Activated CD4-positive, alpha-beta T cell treated with anti-CD3 and anti-CD28 coated beads, Interleukin-2, amount 10 ng/mL, durations not matched to agents 24 days and 14 days (primary cell): ENCODE results near the gene DNAJB4. TPM values are rescaled to one million over a fixed set of nuclear protein-coding genes. Genes with fewer than 3 reads are reported as not detected.

Experiments used
- DNase-seq: peaks from one replicate; pipeline ENCODE4 v3.0.0; 2022
- H3K27ac Mint-ChIP-seq: one replicate; pipeline ENCODE4 v1.8.0; 2022; ENCODE audit warnings: mild to moderate bottlenecking, mixed read lengths
- H3K27me3 Mint-ChIP-seq: one replicate; pipeline ENCODE4 v1.8.0; 2022; ENCODE audit warnings: mixed read lengths
- H3K36me3 Mint-ChIP-seq: one replicate; pipeline ENCODE4 v1.8.0; 2022; ENCODE audit warnings: low read depth, mild to moderate bottlenecking, mixed read lengths
- H3K4me1 Mint-ChIP-seq: one replicate; pipeline ENCODE4 v1.8.0; 2021; ENCODE audit warnings: mixed read lengths
- H3K4me3 Mint-ChIP-seq: one replicate; pipeline ENCODE4 v1.8.0; 2022; ENCODE audit warnings: mild to moderate bottlenecking, moderate library complexity, mixed read lengths
- H3K9me3 Mint-ChIP-seq: one replicate; pipeline ENCODE4 v1.8.0; 2021; ENCODE audit warnings: mixed read lengths
- intact Hi-C: fragments of 100-400 bp; cut with micrococcal nuclease; formaldehyde crosslinking; loops from one replicate; pipeline ENCODE4 v1.15.1; 2023
- total RNA-seq: library from RNA; stranded (reverse); gene quantifications from 2 replicates; pipeline ENCODE4 v1.2.3, GENCODE V29; 2022

Gene DNAJB4
- total RNA-seq = 10.3 and 11.0 TPM in 2 replicates

DNA sequence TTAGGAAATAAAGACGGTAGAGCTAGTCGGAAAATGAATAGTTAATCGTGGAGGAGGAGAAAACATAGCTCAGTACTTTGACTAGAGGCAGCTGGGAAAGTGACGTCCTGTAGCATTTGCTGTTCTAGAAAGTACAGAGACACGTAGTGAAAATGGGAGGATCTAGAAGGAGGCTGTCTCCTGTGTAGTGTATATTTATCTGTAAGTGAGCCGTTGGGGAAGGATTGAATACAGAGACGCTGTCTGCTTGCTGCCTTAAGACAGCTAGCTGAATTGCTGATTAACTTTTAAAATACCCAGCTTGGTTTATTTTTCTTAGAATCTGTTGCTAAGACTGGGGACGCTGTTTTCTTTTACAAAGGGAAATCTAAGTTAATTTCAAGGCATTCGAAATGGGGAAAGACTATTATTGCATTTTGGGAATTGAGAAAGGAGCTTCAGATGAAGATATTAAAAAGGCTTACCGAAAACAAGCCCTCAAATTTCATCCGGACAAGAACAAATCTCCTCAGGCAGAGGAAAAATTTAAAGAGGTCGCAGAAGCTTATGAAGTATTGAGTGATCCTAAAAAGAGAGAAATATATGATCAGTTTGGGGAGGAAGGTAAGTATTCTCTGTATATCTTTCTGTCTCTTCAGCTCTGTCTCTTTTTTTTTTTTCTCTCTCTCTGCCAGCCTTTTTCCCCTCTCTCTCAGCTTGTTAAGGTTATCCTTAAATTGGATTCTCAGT, at the start of gene DNAJB4:
Gene DNAJB4 (plus strand): TSS at position 221 of the 729 bp plus-strand sequence. CDS start 172 bp downstream, at position 393.
- Mint-ChIP-seq H3K27me3 (peaks cover 2% of the 10 kb centered on the region), H3K4me3 (peak within 1 kb of the TSS; percentile 89), H3K27ac (peak within 1 kb of the TSS; percentile 98), H3K4me1 (peaks cover 29% of the 10 kb centered on the region), H3K9me3 (no peaks in the 10 kb centered on the region), H3K36me3 (no peaks in the 10 kb centered on the region)
- intact Hi-C loops = loop anchor here (1.0 to 10.0 kb wide), 9 partner anchors 26 to 1037 kb away; partner anchors contain the start of genes FUBP1, PIGK and USP33
- DNase-seq = peak; percentile 93

DNA sequence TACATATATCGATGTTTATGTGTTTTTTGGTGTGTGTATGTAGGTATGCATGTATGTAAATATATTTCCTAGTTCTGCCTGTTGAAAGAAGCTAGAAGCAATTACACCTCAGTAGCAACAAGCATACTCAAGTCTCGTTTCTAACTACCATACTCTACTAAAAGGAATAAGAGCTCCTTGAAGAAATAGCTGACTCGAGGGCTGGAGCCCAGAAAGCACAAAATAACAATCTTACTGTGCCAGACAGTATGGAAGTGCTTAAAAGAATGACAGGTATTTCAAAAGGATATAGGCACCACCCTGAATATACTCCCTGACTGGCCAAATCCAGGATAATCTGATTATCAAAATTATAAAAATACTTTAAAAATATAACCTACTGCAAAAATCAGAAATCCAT, 49.0 kb upstream of the DNAJB4 start:
- Mint-ChIP-seq H3K36me3 (peaks cover 65% of the 10 kb centered on the region), H3K9me3 (no peaks in the 10 kb centered on the region), H3K4me3 (no peak overlapping the region), H3K27me3 (no peaks in the 10 kb centered on the region), H3K4me1 (peaks cover 18% of the 10 kb centered on the region), H3K27ac (no peak overlapping the region)
- intact Hi-C loops = loop anchor here (1.0 kb wide), 1 partner anchor 9 kb away; no protein-coding TSS in a partner anchor
- DNase-seq = no peak

DNA sequence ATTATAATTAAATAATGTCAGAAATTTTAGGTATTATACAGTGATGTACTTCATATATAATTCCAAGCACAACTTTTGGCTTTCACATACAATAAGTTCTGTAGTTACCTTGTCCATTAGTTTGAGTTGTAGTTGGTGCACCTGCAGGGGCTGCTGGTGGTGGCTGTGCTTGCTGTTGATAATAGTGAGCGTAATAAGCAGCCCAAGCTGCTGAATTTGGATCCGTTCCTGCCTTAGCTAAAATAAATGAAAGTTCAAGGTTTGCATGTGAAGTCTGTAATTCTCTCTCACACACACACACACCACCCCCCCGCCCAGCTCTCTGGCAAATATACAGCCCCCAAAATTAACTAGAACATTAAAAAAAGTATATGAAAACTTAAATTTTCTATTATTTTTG, 48.3 kb upstream of the DNAJB4 start:
- H3K4me1 Mint-ChIP-seq = peaks cover 16% of the 10 kb centered on the region
- H3K27ac Mint-ChIP-seq = no peak overlapping the region
- no peak overlapping the region for H3K4me3 Mint-ChIP-seq
- intact Hi-C loops = no loop called here
- H3K27me3 Mint-ChIP-seq = no peaks in the 10 kb centered on the region
- H3K9me3 Mint-ChIP-seq = no peaks in the 10 kb centered on the region
- H3K36me3 Mint-ChIP-seq = peaks cover 65% of the 10 kb centered on the region
- DNase-seq = no peak

- Mint-ChIP-seq H3K27ac (no peak overlapping the region), H3K9me3 (no peaks in the 10 kb centered on the region), H3K4me3 (no peak overlapping the region), H3K27me3 (no peaks in the 10 kb centered on the region), H3K4me1 (peaks cover 19% of the 10 kb centered on the region), H3K36me3 (peaks cover 67% of the 10 kb centered on the region)
- DNase-seq = no peak
- intact Hi-C loops = no loop called here
Measured at GRCh38 chr1:77958391-77958790, 46.3 kb upstream of the DNAJB4 start.

- Mint-ChIP-seq H3K27ac (no peak overlapping the region), H3K4me3 (no peak overlapping the region), H3K4me1 (peaks cover 19% of the 10 kb centered on the region), H3K36me3 (peaks cover 68% of the 10 kb centered on the region), H3K27me3 (no peaks in the 10 kb centered on the region), H3K9me3 (no peaks in the 10 kb centered on the region)
- DNase-seq = no peak
- intact Hi-C loops = no loop called here
Measured at GRCh38 chr1:77958850-77959249, 45.9 kb upstream of the DNAJB4 start.

GRCh38 chr1:77961392-77961791, 43.3 kb upstream of the DNAJB4 start:
- no peak for DNase-seq
- H3K36me3 Mint-ChIP-seq = peaks cover 73% of the 10 kb centered on the region
- H3K4me3 Mint-ChIP-seq = no peak overlapping the region
- peaks cover 25% of the 10 kb centered on the region for H3K4me1 Mint-ChIP-seq
- intact Hi-C loops = loop anchor here (5.0 kb wide), 1 partner anchor 41 kb away; the partner anchor contains the start of gene DNAJB4
- H3K27ac Mint-ChIP-seq = peak overlapping the region; percentile 61
- no peaks in the 10 kb centered on the region for H3K9me3 Mint-ChIP-seq
- H3K27me3 Mint-ChIP-seq = no peaks in the 10 kb centered on the region

- H3K9me3 Mint-ChIP-seq = no peaks in the 10 kb centered on the region
- H3K27me3 Mint-ChIP-seq = no peaks in the 10 kb centered on the region
- intact Hi-C loops = no loop called here
- peaks cover 74% of the 10 kb centered on the region for H3K36me3 Mint-ChIP-seq
- no peak overlapping the region for H3K4me3 Mint-ChIP-seq
- DNase-seq = no peak
- H3K27ac Mint-ChIP-seq = peak overlapping the region; percentile 7
- H3K4me1 Mint-ChIP-seq = peaks cover 27% of the 10 kb centered on the region
Measured at GRCh38 chr1:77966291-77966690, 38.4 kb upstream of the DNAJB4 start.

- intact Hi-C loops = loop anchor here (10.0 kb wide), 1 partner anchor 655 kb away; the partner anchor contains the start of gene IFI44L
- no peaks in the 10 kb centered on the region for H3K27me3 Mint-ChIP-seq
- no peaks in the 10 kb centered on the region for H3K9me3 Mint-ChIP-seq
- peaks cover 31% of the 10 kb centered on the region for H3K4me1 Mint-ChIP-seq
- no peak overlapping the region for H3K27ac Mint-ChIP-seq
- H3K4me3 Mint-ChIP-seq = no peak overlapping the region
- no peak for DNase-seq
- peaks cover 64% of the 10 kb centered on the region for H3K36me3 Mint-ChIP-seq
Measured at GRCh38 chr1:77970192-77970591, 34.5 kb upstream of the DNAJB4 start.

GRCh38 chr1:77972080-77972479, 32.7 kb upstream of the DNAJB4 start:
- peaks cover 59% of the 10 kb centered on the region for H3K36me3 Mint-ChIP-seq
- intact Hi-C loops = loop anchor here (10.0 kb wide), 1 partner anchor 653 kb away; the partner anchor contains the start of gene IFI44L
- H3K27ac Mint-ChIP-seq = peak overlapping the region; percentile 53
- no peaks in the 10 kb centered on the region for H3K9me3 Mint-ChIP-seq
- DNase-seq = no peak
- H3K4me3 Mint-ChIP-seq = peak overlapping the region; percentile 15
- peaks cover 40% of the 10 kb centered on the region for H3K4me1 Mint-ChIP-seq
- H3K27me3 Mint-ChIP-seq = no peaks in the 10 kb centered on the region

- peaks cover 38% of the 10 kb centered on the region for H3K36me3 Mint-ChIP-seq
- H3K9me3 Mint-ChIP-seq = no peaks in the 10 kb centered on the region
- H3K4me1 Mint-ChIP-seq = peaks cover 36% of the 10 kb centered on the region
Measured at GRCh38 chr1:77975386-77975785, 29.4 kb upstream of the DNAJB4 start.

DNA sequence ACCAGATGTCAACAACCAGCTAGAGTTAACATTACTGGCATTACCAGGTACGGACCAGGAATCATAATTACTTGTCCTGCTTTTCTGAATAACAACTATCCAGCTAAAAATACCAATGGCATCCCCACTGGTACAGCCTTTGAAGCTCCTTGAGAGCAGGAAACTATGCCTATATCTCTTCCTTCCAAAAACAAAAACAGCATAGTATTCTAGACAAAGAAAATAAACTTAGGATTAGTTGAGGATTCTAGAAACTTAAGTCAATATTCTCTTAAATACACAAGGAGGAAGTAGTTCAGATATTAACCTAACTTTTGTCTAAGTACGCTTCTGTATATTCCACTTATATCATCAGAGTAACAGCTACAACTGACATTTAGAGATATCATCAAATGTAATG, 28.8 kb upstream of the DNAJB4 start:
- peaks cover 40% of the 10 kb centered on the region for H3K4me1 Mint-ChIP-seq
- peak overlapping the region; percentile 81 for H3K27ac Mint-ChIP-seq
- intact Hi-C loops = loop anchor here (10.0 kb wide), 1 partner anchor 649 kb away; the partner anchor contains the start of gene IFI44L
- no peaks in the 10 kb centered on the region for H3K9me3 Mint-ChIP-seq
- no peak for DNase-seq
- H3K4me3 Mint-ChIP-seq = no peak overlapping the region
- peaks cover 37% of the 10 kb centered on the region for H3K36me3 Mint-ChIP-seq
- H3K27me3 Mint-ChIP-seq = no peaks in the 10 kb centered on the region

More at GRCh38 chr1:77975386-77975785, 29.4 kb upstream of the DNAJB4 start:
- Mint-ChIP-seq H3K27me3 (no peaks in the 10 kb centered on the region), H3K4me3 (no peak overlapping the region), H3K27ac (peak overlapping the region; percentile 81)
- DNase-seq = no peak
- intact Hi-C loops = loop anchor here (10.0 kb wide), 1 partner anchor 649 kb away; the partner anchor contains the start of gene IFI44L

GRCh38 chr1:77976433-77977076, 28.2 kb upstream of the DNAJB4 start:
- H3K27ac Mint-ChIP-seq = no peak overlapping the region
- peaks cover 36% of the 10 kb centered on the region for H3K36me3 Mint-ChIP-seq
- H3K27me3 Mint-ChIP-seq = no peaks in the 10 kb centered on the region
- H3K4me1 Mint-ChIP-seq = peaks cover 39% of the 10 kb centered on the region
- H3K4me3 Mint-ChIP-seq = no peak overlapping the region
- no peak for DNase-seq
- no peaks in the 10 kb centered on the region for H3K9me3 Mint-ChIP-seq
- intact Hi-C loops = loop anchor here (10.0 kb wide), 1 partner anchor 648 kb away; the partner anchor contains the start of gene IFI44L

GRCh38 chr1:77977989-77978292, 26.8 kb upstream of the DNAJB4 start:
- H3K9me3 Mint-ChIP-seq = no peaks in the 10 kb centered on the region

More at GRCh38 chr1:77977989-77978292, 26.8 kb upstream of the DNAJB4 start:
- no peak for DNase-seq
- Mint-ChIP-seq H3K36me3 (peaks cover 30% of the 10 kb centered on the region), H3K27ac (no peak overlapping the region), H3K4me1 (peaks cover 35% of the 10 kb centered on the region), H3K27me3 (no peaks in the 10 kb centered on the region), H3K4me3 (no peak overlapping the region)
- intact Hi-C loops = loop anchor here (1.0 to 10.0 kb wide), 5 partner anchors 15 to 675 kb away; partner anchors contain the start of genes IFI44L and MIGA1
